ENCODE data around the gene HINT2. TPM values are rescaled to one million over a fixed set of nuclear protein-coding genes. Genes with fewer than 3 reads are reported as not detected.

HINT2 gene
- total and polyA plus RNA-seq, 8 donors: 8.4 to 131 (median 21.0) TPM

GRCh38 chr9:35852267-35852815 is 37.5 kb upstream of the HINT2 start:
- Histone ChIP-seq H3K27me3 (peaks cover 0 to 17% (median 0%) of the 10 kb centered on the region in 3 donors), H3K27ac (no peak overlapping the region), H3K9me3 (no peaks in the 10 kb centered on the region), H3K4me3 (no peak overlapping the region), H3K4me1 (peaks cover 0 to 10% (median 3%) of the 10 kb centered on the region in 4 donors), H3K36me3 (peaks cover 0 to 38% (median 23%) of the 10 kb centered on the region in 4 donors)
- 83 to 100% (median 95%) methylated on average over 2 of the region's 2 CpGs for WGBS, 5 donors
- TF ChIP-seq CTCF (IDR thresholded peaks at IDR 0.05): no peak
- peak in 1 of 2 donors; percentile 4 for DNase-seq
- intact Hi-C loops (cut with DNase I; ENCODE audit: low total_unique reads): no loop called here

- Histone ChIP-seq H3K27ac (peak overlapping the region in 4 of 5 donors; percentile 13 to 61 (median 37)), H3K4me1 (peaks cover 34 to 50% (median 42%) of the 10 kb centered on the region in 4 donors), H3K9me3 (no peaks in the 10 kb centered on the region), H3K4me3 (no peak overlapping the region), H3K27me3 (peaks cover 0 to 17% (median 0%) of the 10 kb centered on the region in 3 donors), H3K36me3 (peaks cover 0 to 27% (median 21%) of the 10 kb centered on the region in 4 donors)
- intact Hi-C loops (cut with DNase I; ENCODE audit: low total_unique reads): no loop called here
- TF ChIP-seq EP300 (IDR thresholded peaks at IDR 0.05) (no peak), POLR2AphosphoS5 (IDR thresholded peaks at IDR 0.05) (peak in 1 of 3 donors; percentile 44)
- DNase-seq: peak in 1 of 2 donors; percentile 44
- 73 to 87% (median 80%) methylated on average over 4 of the region's 4 CpGs for WGBS, 5 donors
These were observed 33.1 kb upstream of the HINT2 start for GRCh38 chr9:35847792-35848572.

GRCh38 chr9:35845824-35846771 is 31.3 kb upstream of the HINT2 start:
- Histone ChIP-seq H3K4me3 (peak overlapping the region in 3 of 4 donors; percentile 5 to 16 (median 13)), H3K9me3 (no peaks in the 10 kb centered on the region), H3K27me3 (peaks cover 0 to 7% (median 0%) of the 10 kb centered on the region in 3 donors), H3K4me1 (peaks cover 34 to 56% (median 42%) of the 10 kb centered on the region in 4 donors), H3K27ac (peak overlapping the region; percentile 4 to 82 (median 76)), H3K36me3 (peaks cover 0 to 31% (median 18%) of the 10 kb centered on the region in 4 donors)
- peak in 1 of 2 donors; percentile 81 for DNase-seq
- intact Hi-C loops (cut with DNase I; ENCODE audit: low total_unique reads): no loop called here
- 43 to 70% (median 49%) methylated on average over 22 to 53 of the region's 53 CpGs for WGBS, 5 donors
- TF ChIP-seq EP300 (IDR thresholded peaks at IDR 0.05) (no peak), POLR2A (IDR thresholded peaks at IDR 0.05) (no peak), POLR2AphosphoS5 (IDR thresholded peaks at IDR 0.05) (no peak)

- H3K9me3 ChIP-seq: no peaks in the 10 kb centered on the region
- 16 to 25% (median 20%) methylated on average over 7 of the region's 7 CpGs for WGBS, 5 donors
- peaks cover 34 to 56% (median 42%) of the 10 kb centered on the region in 4 donors for H3K4me1 ChIP-seq
- peak; percentile 23 to 86 (median 25) for TF ChIP-seq POLR2AphosphoS5 (IDR thresholded peaks at IDR 0.05)
- TF ChIP-seq EP300 (IDR thresholded peaks at IDR 0.05): no peak
- peak overlapping the region; percentile 70 to 82 (median 76) for H3K27ac ChIP-seq
- peaks cover 0 to 31% (median 18%) of the 10 kb centered on the region in 4 donors for H3K36me3 ChIP-seq
- peak; percentile 64 to 93 for DNase-seq
- intact Hi-C loops (cut with DNase I; ENCODE audit: low total_unique reads): no loop called here
- no peak overlapping the region for H3K4me3 ChIP-seq
- H3K27me3 ChIP-seq: peaks cover 0 to 13% (median 0%) of the 10 kb centered on the region in 3 donors
These were observed 29.9 kb upstream of the HINT2 start for GRCh38 chr9:35844628-35845270.

GRCh38 chr9:35842795-35843194 is 28.0 kb upstream of the HINT2 start:
- H3K36me3 ChIP-seq: peaks cover 0 to 26% (median 15%) of the 10 kb centered on the region in 4 donors
- H3K27me3 ChIP-seq: peaks cover 0 to 16% (median 0%) of the 10 kb centered on the region in 3 donors
- no peak for DNase-seq
- 74 to 93% (median 82%) methylated on average over 3 of the region's 3 CpGs for WGBS, 5 donors
- intact Hi-C loops (cut with DNase I; ENCODE audit: low total_unique reads): no loop called here
- no peak for TF ChIP-seq EP300 (IDR thresholded peaks at IDR 0.05)
- no peak for TF ChIP-seq POLR2AphosphoS5 (IDR thresholded peaks at IDR 0.05)
- TF ChIP-seq CTCF (IDR thresholded peaks at IDR 0.05): no peak
- no peak for TF ChIP-seq POLR2A (IDR thresholded peaks at IDR 0.05)
- peaks cover 34 to 54% (median 39%) of the 10 kb centered on the region in 4 donors for H3K4me1 ChIP-seq
- H3K9me3 ChIP-seq: no peaks in the 10 kb centered on the region
- peak overlapping the region in 1 of 5 donors; percentile 82 for H3K27ac ChIP-seq
- H3K4me3 ChIP-seq: no peak overlapping the region

Measured in stomach (tissue), 9 donors.